H7 (cell line): Measurements from ENCODE around the gene COBL. TPM values are rescaled to one million over a fixed set of nuclear protein-coding genes. Genes with fewer than 3 reads are reported as not detected.

Experiments
- DNase-seq: peaks from one replicate; pipeline ENCODE4 v3.0.0; 2012
- H3K27me3 ChIP-seq: 2 replicates; pipeline ENCODE4 v1.6.0; 2011; ENCODE audit warnings: mild to moderate bottlenecking, low read length; ENCODE audit not compliant: control insufficient read depth, insufficient read depth
- H3K36me3 ChIP-seq: replicated peaks from 2 replicates; pipeline ENCODE4 v1.5.1; 2011; ENCODE audit warnings: low read length; ENCODE audit not compliant: control insufficient read depth, insufficient read depth
- H3K4me3 ChIP-seq: 2 replicates; pipeline ENCODE4 v1.5.1; 2011; ENCODE audit warnings: low read depth, mild to moderate bottlenecking, control low read depth, low read length, moderate library complexity; ENCODE audit not compliant: insufficient read depth
- total RNA-seq: library from RNA; depleted of rRNA; stranded (reverse); fragments of >200 nt; shearing (Covaris generic); gene quantifications from 2 replicates; pipeline ENCODE4 v1.2.3, GENCODE V29; 2014

Gene COBL
- total RNA-seq, 1 experiment from 2014 or later, result 4.6 TPM

- Histone ChIP-seq H3K36me3 (no peaks in the 10 kb centered on the region), H3K4me3 (no peak overlapping the region), H3K27me3 (no peaks in the 10 kb centered on the region)
- DNase-seq, result no peak
Observed at GRCh38 chr7:51344406-51345138, 28.0 kb upstream of the COBL start.

- no peak for DNase-seq
- H3K4me3 ChIP-seq, result no peak overlapping the region
- H3K27me3 ChIP-seq, result no peaks in the 10 kb centered on the region
- no peaks in the 10 kb centered on the region for H3K36me3 ChIP-seq
Observed at GRCh38 chr7:51340936-51341335, 24.3 kb upstream of the COBL start.

- H3K36me3 ChIP-seq, result no peaks in the 10 kb centered on the region
- no peak for DNase-seq
- no peak overlapping the region for H3K4me3 ChIP-seq
- no peaks in the 10 kb centered on the region for H3K27me3 ChIP-seq
Observed at GRCh38 chr7:51340029-51340838, 23.6 kb upstream of the COBL start.

GRCh38 chr7:51335057-51335456 is 18.4 kb upstream of the COBL start:
- no peak for DNase-seq
- Histone ChIP-seq H3K4me3 (no peak overlapping the region), H3K36me3 (no peaks in the 10 kb centered on the region), H3K27me3 (no peaks in the 10 kb centered on the region)

- DNase-seq, result no peak
- H3K4me3 ChIP-seq, result no peak overlapping the region
- no peaks in the 10 kb centered on the region; the same call in 1 of the 2 replicates for H3K27me3 ChIP-seq
Observed at GRCh38 chr7:51329696-51330263, 13.2 kb upstream of the COBL start.

GRCh38 chr7:51328351-51328801 is 11.8 kb upstream of the COBL start:
- no peaks in the 10 kb centered on the region; the same call in 1 of the 2 replicates for H3K27me3 ChIP-seq
- peak overlapping the region; percentile 31; the same call in 1 of the 2 replicates for H3K4me3 ChIP-seq
- no peaks in the 10 kb centered on the region for H3K36me3 ChIP-seq
- no peak for DNase-seq

More at GRCh38 chr7:51329696-51330263, 13.2 kb upstream of the COBL start:
- H3K36me3 ChIP-seq, result no peaks in the 10 kb centered on the region

- Histone ChIP-seq H3K4me3 (peak overlapping the region; percentile 31; the same call in 1 of the 2 replicates), H3K27me3 (no peaks in the 10 kb centered on the region; the same call in 1 of the 2 replicates), H3K36me3 (no peaks in the 10 kb centered on the region)
- DNase-seq, result peak; percentile 76
Observed at GRCh38 chr7:51327287-51327717, 10.7 kb upstream of the COBL start.

- peak; percentile 83 for DNase-seq
- Histone ChIP-seq H3K4me3 (no peak overlapping the region), H3K36me3 (no peaks in the 10 kb centered on the region), H3K27me3 (no peaks in the 10 kb centered on the region; the same call in 1 of the 2 replicates)
Observed at GRCh38 chr7:51326656-51327286, 10.2 kb upstream of the COBL start.

GRCh38 chr7:51325908-51326307 is 9.3 kb upstream of the COBL start:
- DNase-seq, result no peak
- Histone ChIP-seq H3K27me3 (no peaks in the 10 kb centered on the region; the same call in 1 of the 2 replicates), H3K4me3 (no peak overlapping the region), H3K36me3 (no peaks in the 10 kb centered on the region)

GRCh38 chr7:51325261-51325676 is 8.7 kb upstream of the COBL start:
- Histone ChIP-seq H3K4me3 (no peak overlapping the region), H3K36me3 (no peaks in the 10 kb centered on the region), H3K27me3 (no peaks in the 10 kb centered on the region; the same call in 1 of the 2 replicates)
- no peak for DNase-seq

GRCh38 chr7:51324206-51324898 is 7.7 kb upstream of the COBL start:
- Histone ChIP-seq H3K27me3 (no peaks in the 10 kb centered on the region; the same call in 1 of the 2 replicates), H3K4me3 (no peak overlapping the region), H3K36me3 (no peaks in the 10 kb centered on the region)
- DNase-seq, result no peak

GRCh38 chr7:51321961-51322515 is 5.4 kb upstream of the COBL start:
- Histone ChIP-seq H3K27me3 (peaks cover 11% of the 10 kb centered on the region), H3K36me3 (no peaks in the 10 kb centered on the region), H3K4me3 (no peak overlapping the region)
- no peak for DNase-seq

- Histone ChIP-seq H3K4me3 (no peak overlapping the region), H3K27me3 (peaks cover 32% of the 10 kb centered on the region), H3K36me3 (no peaks in the 10 kb centered on the region)
- peak; percentile 34 for DNase-seq
Observed at GRCh38 chr7:51318886-51319579, 2.4 kb upstream of the COBL start.
